Kidney (tissue), 14 donors: Measurements from ENCODE around the gene KCNQ5. TPM values are rescaled to one million over a fixed set of nuclear protein-coding genes. Genes with fewer than 3 reads are reported as not detected.

Experiments
- DNase-seq, 5 donors: peaks; one replicate each; pipeline ENCODE4 v3.0.0-alpha.2; 2013 to 2020
- FAIRE-seq: peaks from 2 replicates; lab custom pipeline; 2012; peaks lifted over from hg19 to GRCh38; lab: Jason Lieb, UNC
- H3K27ac ChIP-seq, 2 donors: one replicate each; pipeline ENCODE4 v1.7.0; 2013; ENCODE audit warnings: low read depth in 2 of 2, low read length in 2 of 2, inconsistent platforms in 1 of 2
- H3K27me3 ChIP-seq: one replicate; pipeline ENCODE4 v1.7.1; 2013; ENCODE audit warnings: low read length, inconsistent platforms; ENCODE audit not compliant: control insufficient read depth, insufficient read depth
- H3K36me3 ChIP-seq, 3 donors: one replicate each; pipeline versions ENCODE4 v1.7.0 to v1.7.1; 2013; ENCODE audit warnings: low read length in 3 of 3, control low read depth in 1 of 3, inconsistent platforms in 1 of 3; ENCODE audit not compliant: insufficient read depth in 3 of 3, control insufficient read depth in 2 of 3
- H3K4me1 ChIP-seq, 3 donors: one replicate each; pipeline versions ENCODE4 v1.7.0 to v1.7.1; 2013; ENCODE audit warnings: low read length in 3 of 3, inconsistent platforms in 1 of 3, low read depth in 1 of 3; ENCODE audit not compliant: control insufficient read depth in 2 of 3, insufficient read depth in 2 of 3
- H3K4me3 ChIP-seq, 3 donors: one replicate each; pipeline versions ENCODE4 v1.7.0 to v1.8.1; 2013; ENCODE audit warnings: low read length in 3 of 3, control low read depth in 1 of 3, inconsistent platforms in 1 of 3
- H3K9ac ChIP-seq, 3 donors: one replicate each; pipeline versions ENCODE4 v1.7.0 to v1.7.1; 2013; ENCODE audit warnings: low read length in 3 of 3, control low read depth in 1 of 3, inconsistent platforms in 1 of 3
- H3K9me3 ChIP-seq, 3 donors: one replicate each; pipeline versions ENCODE4 v1.7.0 to v1.7.1; 2013; ENCODE audit warnings: low read length in 3 of 3, control low read depth in 1 of 3, inconsistent platforms in 1 of 3; ENCODE audit not compliant: control insufficient read depth in 2 of 3, insufficient read depth in 1 of 3
- CTCF ChIP-seq: IDR thresholded peaks from 3 replicates; pipeline ENCODE4 v1.5.1; 2012; ENCODE audit warnings: mild to moderate bottlenecking, moderate library complexity, borderline replicate concordance; ENCODE audit not compliant: insufficient read depth; ENCODE audit errors: extremely low read depth
- intact Hi-C: fragments of 100-400 bp; cut with DNase I; formaldehyde crosslinking; loops from one replicate; pipeline ENCODE4 v1.11.1; 2022
- polyA plus RNA-seq: library from polyadenylated mRNA; stranded (reverse); fragments of 350-450 nt; fragmentation: Illumina TruSeq; extraction: RNeasy Lipid Tissue Mini Kit (QIAGEN cat#74804); gene quantifications from one replicate; pipeline ENCODE4 v1.2.3, GENCODE V29; 2014; ENCODE audit warnings: low read depth, low replicate concordance; ENCODE audit not compliant: insufficient read depth
- total RNA-seq: library from RNA; stranded (reverse); fragmentation: NEBNext Ultra II Directional; extraction: Animal tissue kit (Norgen Biotek cat#: 25700); gene quantifications from one replicate; pipeline ENCODE4 v1.2.1, GENCODE V29; 2021
- donor health status: control.
- donor health status: control.
- donor health status: control.
- donor health status: control.
- donor health status: control.
- donor health status: DM: yes; HTN: yes; CAD: no.
- donor health status: Normal renal cell carcinoma (clear cell type).

KCNQ5 gene
- total and polyA plus RNA-seq, 2 donors from 2014 or later, result 0.50 TPM; not detected in 1

GRCh38 chr6:72620871-72621290 is 983 bp upstream of the KCNQ5 start:
- no peak for TF ChIP-seq CTCF
- peaks cover 0 to 10% (median 0%) of the 10 kb centered on the region in 3 donors for H3K4me1 ChIP-seq
- no peak overlapping the region for H3K9ac ChIP-seq
- H3K9me3 ChIP-seq, result no peaks in the 10 kb centered on the region
- peaks cover 10% of the 10 kb centered on the region for H3K27me3 ChIP-seq
- FAIRE-seq (no peak), DNase-seq (peak in 2 of 5 donors; percentile 4 to 63)
- peak overlapping the region in 1 of 3 donors; percentile 42 for H3K4me3 ChIP-seq
- intact Hi-C loops, result no loop called here
- H3K27ac ChIP-seq, result no peak overlapping the region
- no peaks in the 10 kb centered on the region for H3K36me3 ChIP-seq

GRCh38 chr6:72622094-72622940 is 453 bp downstream of the KCNQ5 start:
- FAIRE-seq (no peak), DNase-seq (peak; percentile 55 to 75 (median 64))
- Histone ChIP-seq H3K27me3 (peaks cover 10% of the 10 kb centered on the region), H3K9ac (no peak overlapping the region), H3K36me3 (no peaks in the 10 kb centered on the region), H3K4me1 (peaks cover 0 to 10% (median 0%) of the 10 kb centered on the region in 3 donors), H3K4me3 (peak overlapping the region in 2 of 3 donors; percentile 35 to 40), H3K9me3 (no peaks in the 10 kb centered on the region), H3K27ac (no peak overlapping the region)
- TF ChIP-seq CTCF, result peak; percentile 22
- intact Hi-C loops, result no loop called here

- intact Hi-C loops, result no loop called here
- Histone ChIP-seq H3K4me3 (no peak overlapping the region), H3K27ac (no peak overlapping the region), H3K9me3 (no peaks in the 10 kb centered on the region), H3K9ac (no peak overlapping the region), H3K27me3 (peaks cover 10% of the 10 kb centered on the region), H3K36me3 (no peaks in the 10 kb centered on the region), H3K4me1 (peaks cover 0 to 10% (median 0%) of the 10 kb centered on the region in 3 donors)
- FAIRE-seq (no peak), DNase-seq (no peak)
- TF ChIP-seq CTCF, result no peak
Measured at GRCh38 chr6:72623808-72624207, 1.9 kb downstream of the KCNQ5 start.
